Activated effector memory CD4-positive, alpha-beta T cell treated with Interleukin-2 at 50 U/mL for 16 hours (primary cell): ENCODE results near the gene GPNMB.
"Not testable (repeated sequence)": the region's sequence is repeated elsewhere in the genome, so short reads cannot be mapped to it uniquely, and the experiment has no call there.

Experiments used
- DNase-seq: peaks from one replicate; pipeline ENCODE4 v3.0.0-alpha.2; 2020

Gene GPNMB

GRCh38 chr7:23246555-23246954, at the start of gene GPNMB:
Gene GPNMB, plus strand, starts transcription at chr7:23246775. Its CDS starts 83 bp downstream, at chr7:23246858.
- no peak for DNase-seq

GRCh38 chr7:23197745-23198144, 48.8 kb upstream of the GPNMB start:
- DNase-seq, result not testable (repeated sequence)

- no peak for DNase-seq
Measured at GRCh38 chr7:23200331-23200730, 46.2 kb upstream of the GPNMB start.

- DNase-seq, result no peak
Measured at GRCh38 chr7:23204241-23204640, 42.3 kb upstream of the GPNMB start.

- DNase-seq, result no peak
Measured at GRCh38 chr7:23205577-23205908, 41.0 kb upstream of the GPNMB start.

GRCh38 chr7:23205909-23206767, 40.4 kb upstream of the GPNMB start:
- DNase-seq, result no peak

- DNase-seq, result no peak
Measured at GRCh38 chr7:23207021-23207420, 39.6 kb upstream of the GPNMB start.

- DNase-seq, result no peak
Measured at GRCh38 chr7:23207884-23208283, 38.7 kb upstream of the GPNMB start.

- no peak for DNase-seq
Measured at GRCh38 chr7:23208316-23208715, 38.3 kb upstream of the GPNMB start.

- no peak for DNase-seq
Measured at GRCh38 chr7:23210506-23210905, 36.1 kb upstream of the GPNMB start.

GRCh38 chr7:23211589-23211988, 35.0 kb upstream of the GPNMB start:
- no peak for DNase-seq

- no peak for DNase-seq
Measured at GRCh38 chr7:23212395-23212794, 34.2 kb upstream of the GPNMB start.

GRCh38 chr7:23212841-23213240, 33.7 kb upstream of the GPNMB start:
- DNase-seq, result no peak

- DNase-seq, result no peak
Measured at GRCh38 chr7:23213755-23214154, 32.8 kb upstream of the GPNMB start.

GRCh38 chr7:23214423-23214822, 32.2 kb upstream of the GPNMB start:
- no peak for DNase-seq

- no peak for DNase-seq
Measured at GRCh38 chr7:23214938-23215337, 31.6 kb upstream of the GPNMB start.

- DNase-seq, result no peak
Measured at GRCh38 chr7:23216021-23216420, 30.6 kb upstream of the GPNMB start.

- DNase-seq, result no peak
Measured at GRCh38 chr7:23218196-23218595, 28.4 kb upstream of the GPNMB start.

GRCh38 chr7:23220690-23221305, 25.8 kb upstream of the GPNMB start:
- DNase-seq, result no peak

- no peak for DNase-seq
Measured at GRCh38 chr7:23222439-23223030, 24.0 kb upstream of the GPNMB start.

GRCh38 chr7:23224364-23224763, 22.2 kb upstream of the GPNMB start:
- not testable (repeated sequence) for DNase-seq

GRCh38 chr7:23226844-23227450, 19.6 kb upstream of the GPNMB start:
- no peak for DNase-seq

GRCh38 chr7:23228412-23228811, 18.2 kb upstream of the GPNMB start:
- no peak for DNase-seq

GRCh38 chr7:23230641-23231101, 15.9 kb upstream of the GPNMB start:
- DNase-seq, result no peak
